Transverse colon (tissue), 4 donors: ENCODE results near the gene FRS3.

ENCODE experiments used
- EP300 ChIP-seq: sonication (generic); formaldehyde crosslinking; IDR thresholded peaks from one replicate; pipeline ENCODE4 v1.6.1; 2017; ENCODE audit warnings: antibody characterized with exemption, low read depth
- POLR2A ChIP-seq: fragments of 450-650 bp; IDR thresholded peaks from one replicate; pipeline ENCODE4 v1.6.1; 2016; ENCODE audit warnings: antibody characterized with exemption, mild to moderate bottlenecking, moderate library complexity
- POLR2AphosphoS5 ChIP-seq, 3 donors: sonication (generic); formaldehyde crosslinking; IDR thresholded peaks; one replicate each; pipeline ENCODE4 v1.6.1; 2016; ENCODE audit warnings: antibody characterized with exemption in 3 of 3
- TF ChIP-seq, protein P1 (sequence below), 5 experiments: fragments of 200-600 bp in 3 of 5; fragments of 450-650 bp in 2 of 5; sonication (generic) in 3 of 5; IDR thresholded peaks; 1 replicate in 2 of 5; 2 replicates in 3 of 5; pipeline ENCODE4 v1.5.1; 2016 to 2017; ENCODE audit warnings: antibody characterized with exemption in 5 of 5, inconsistent platforms in 3 of 5, mild to moderate bottlenecking in 2 of 5, moderate library complexity in 1 of 5

DNA sequence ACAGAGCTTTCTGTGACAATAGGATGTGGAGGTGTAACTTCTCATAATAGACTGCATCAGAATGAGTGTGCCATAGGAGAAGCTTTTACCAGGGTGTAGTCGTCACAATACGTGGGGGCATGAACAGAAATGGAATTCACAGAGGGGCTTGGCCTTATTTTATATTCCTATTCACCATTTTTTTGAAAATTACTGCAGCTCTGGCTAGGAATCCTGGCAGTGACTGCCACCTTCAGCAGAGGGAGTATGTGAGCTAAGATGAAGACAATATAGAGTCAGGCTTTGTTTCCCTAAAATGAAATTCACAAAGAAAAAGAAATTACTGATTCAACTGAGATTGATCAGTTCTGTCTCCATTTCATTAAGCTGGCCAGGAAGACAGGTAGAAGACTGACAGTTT lies 21.7 kb upstream of the FRS3 start:
- TF ChIP-seq, protein P1, sequence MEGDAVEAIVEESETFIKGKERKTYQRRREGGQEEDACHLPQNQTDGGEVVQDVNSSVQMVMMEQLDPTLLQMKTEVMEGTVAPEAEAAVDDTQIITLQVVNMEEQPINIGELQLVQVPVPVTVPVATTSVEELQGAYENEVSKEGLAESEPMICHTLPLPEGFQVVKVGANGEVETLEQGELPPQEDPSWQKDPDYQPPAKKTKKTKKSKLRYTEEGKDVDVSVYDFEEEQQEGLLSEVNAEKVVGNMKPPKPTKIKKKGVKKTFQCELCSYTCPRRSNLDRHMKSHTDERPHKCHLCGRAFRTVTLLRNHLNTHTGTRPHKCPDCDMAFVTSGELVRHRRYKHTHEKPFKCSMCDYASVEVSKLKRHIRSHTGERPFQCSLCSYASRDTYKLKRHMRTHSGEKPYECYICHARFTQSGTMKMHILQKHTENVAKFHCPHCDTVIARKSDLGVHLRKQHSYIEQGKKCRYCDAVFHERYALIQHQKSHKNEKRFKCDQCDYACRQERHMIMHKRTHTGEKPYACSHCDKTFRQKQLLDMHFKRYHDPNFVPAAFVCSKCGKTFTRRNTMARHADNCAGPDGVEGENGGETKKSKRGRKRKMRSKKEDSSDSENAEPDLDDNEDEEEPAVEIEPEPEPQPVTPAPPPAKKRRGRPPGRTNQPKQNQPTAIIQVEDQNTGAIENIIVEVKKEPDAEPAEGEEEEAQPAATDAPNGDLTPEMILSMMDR (IDR thresholded peaks at IDR 0.05) = no peak
- TF ChIP-seq EP300 = no peak
- no peak for TF ChIP-seq POLR2AphosphoS5 (IDR thresholded peaks at IDR 0.05)
- no peak for TF ChIP-seq POLR2A
